ENCODE results near the gene SPTB.
A peak's percentile ranks its signal among the peaks of the same experiment; 100 is the strongest.
"Not testable (repeated sequence)": the region's sequence is repeated elsewhere in the genome, so short reads cannot be mapped to it uniquely, and the experiment has no call there.

Gene SPTB

GRCh38 chr14:64879635-64880220 lies at the start of gene SPTB:
TSS of gene SPTB (minus strand) at chr14:64879907. CDS start at chr14:64823094, 56,813 bp downstream.
- peak; percentile 62 to 69 for DNase-seq (ENCODE audit: low read depth in 2 of 2)

GRCh38 chr14:64929014-64929359 lies 49.3 kb upstream of the SPTB start:
- DNase-seq (ENCODE audit: low read depth in 2 of 2), result no peak

GRCh38 chr14:64928239-64929013 lies 48.7 kb upstream of the SPTB start:
- no peak for DNase-seq (ENCODE audit: low read depth in 2 of 2)

- DNase-seq (ENCODE audit: low read depth in 2 of 2), result no peak
Observed at GRCh38 chr14:64927031-64927430, 47.3 kb upstream of the SPTB start.

GRCh38 chr14:64926398-64926995 lies 46.8 kb upstream of the SPTB start:
- no peak for DNase-seq (ENCODE audit: low read depth in 2 of 2)

GRCh38 chr14:64923015-64923414 lies 43.3 kb upstream of the SPTB start:
- DNase-seq (ENCODE audit: low read depth in 2 of 2), result no peak

- no peak for DNase-seq (ENCODE audit: low read depth in 2 of 2)
Observed at GRCh38 chr14:64920465-64920864, 40.8 kb upstream of the SPTB start.

GRCh38 chr14:64919618-64920017 lies 39.9 kb upstream of the SPTB start:
- DNase-seq (ENCODE audit: low read depth in 2 of 2), result no peak

GRCh38 chr14:64919215-64919614 lies 39.5 kb upstream of the SPTB start:
- DNase-seq (ENCODE audit: low read depth in 2 of 2), result no peak

GRCh38 chr14:64918216-64918615 lies 38.5 kb upstream of the SPTB start:
- no peak for DNase-seq (ENCODE audit: low read depth in 2 of 2)

GRCh38 chr14:64915797-64916196 lies 36.1 kb upstream of the SPTB start:
- DNase-seq (ENCODE audit: low read depth in 2 of 2), result no peak

- no peak for DNase-seq (ENCODE audit: low read depth in 2 of 2)
Observed at GRCh38 chr14:64915029-64915424, 35.3 kb upstream of the SPTB start.

- DNase-seq (ENCODE audit: low read depth in 2 of 2), result peak; percentile 89 to 97
Observed at GRCh38 chr14:64914237-64915028, 34.7 kb upstream of the SPTB start, which contains the start of gene CHURC1. TSS of gene CHURC1 (plus strand) at chr14:64914455. CDS start at chr14:64914496, 41 bp downstream.

GRCh38 chr14:64913477-64913876 lies 33.8 kb upstream of the SPTB start:
- not testable (repeated sequence) for DNase-seq (ENCODE audit: low read depth in 2 of 2)

- no peak for DNase-seq (ENCODE audit: low read depth in 2 of 2)
Observed at GRCh38 chr14:64912261-64912660, 32.6 kb upstream of the SPTB start.

- DNase-seq (ENCODE audit: low read depth in 2 of 2), result no peak
Observed at GRCh38 chr14:64910847-64911495, 31.3 kb upstream of the SPTB start.

- DNase-seq (ENCODE audit: low read depth in 2 of 2), result no peak
Observed at GRCh38 chr14:64906022-64906421, 26.3 kb upstream of the SPTB start.

GRCh38 chr14:64899958-64900357 lies 20.3 kb upstream of the SPTB start:
- DNase-seq (ENCODE audit: low read depth in 2 of 2), result no peak

GRCh38 chr14:64891839-64892375 lies 12.2 kb upstream of the SPTB start:
- peak in 1 of 2 donors; percentile 37 for DNase-seq (ENCODE audit: low read depth in 2 of 2)

- no peak for DNase-seq (ENCODE audit: low read depth in 2 of 2)
Observed at GRCh38 chr14:64891173-64891838, 11.6 kb upstream of the SPTB start.

GRCh38 chr14:64889352-64889751 lies 9.6 kb upstream of the SPTB start:
- no peak for DNase-seq (ENCODE audit: low read depth in 2 of 2)
